ENCODE data around the gene SPTSSA.
"Not testable (repeated sequence)": the region's sequence is repeated elsewhere in the genome, so short reads cannot be mapped to it uniquely, and the experiment has no call there.

Gene SPTSSA

GRCh38 chr14:34462132-34462893, at the start of gene SPTSSA:
SPTSSA (minus strand) TSS chr14:34462240; CDS start chr14:34462207, 33 bp downstream.
- peak; percentile 87 for DNase-seq

- no peak for DNase-seq
Measured at GRCh38 chr14:34507884-34508283, 45.8 kb upstream of the SPTSSA start.

- no peak for DNase-seq
Measured at GRCh38 chr14:34507459-34507858, 45.4 kb upstream of the SPTSSA start.

GRCh38 chr14:34505124-34505491, 43.1 kb upstream of the SPTSSA start:
- DNase-seq: not testable (repeated sequence)

- DNase-seq: not testable (repeated sequence)
Measured at GRCh38 chr14:34504027-34504426, 42.0 kb upstream of the SPTSSA start.

GRCh38 chr14:34502545-34503225, 40.6 kb upstream of the SPTSSA start:
- DNase-seq: no peak

- no peak for DNase-seq
Measured at GRCh38 chr14:34502001-34502400, 40.0 kb upstream of the SPTSSA start.

- DNase-seq: no peak
Measured at GRCh38 chr14:34501004-34501580, 39.1 kb upstream of the SPTSSA start.

GRCh38 chr14:34498684-34499412, 36.8 kb upstream of the SPTSSA start:
- DNase-seq: no peak

GRCh38 chr14:34496679-34497513, 34.9 kb upstream of the SPTSSA start:
- DNase-seq: no peak

GRCh38 chr14:34496007-34496678, 34.1 kb upstream of the SPTSSA start:
- no peak for DNase-seq

- DNase-seq: no peak
Measured at GRCh38 chr14:34489324-34489723, 27.3 kb upstream of the SPTSSA start.

GRCh38 chr14:34488528-34488927, 26.5 kb upstream of the SPTSSA start:
- no peak for DNase-seq

GRCh38 chr14:34484726-34485125, 22.7 kb upstream of the SPTSSA start:
- DNase-seq: no peak

- no peak for DNase-seq
Measured at GRCh38 chr14:34482463-34482862, 20.4 kb upstream of the SPTSSA start.

- DNase-seq: no peak
Measured at GRCh38 chr14:34479694-34480093, 17.7 kb upstream of the SPTSSA start.

- no peak for DNase-seq
Measured at GRCh38 chr14:34478261-34478660, 16.2 kb upstream of the SPTSSA start.

- not testable (repeated sequence) for DNase-seq
Measured at GRCh38 chr14:34476036-34476435, 14.0 kb upstream of the SPTSSA start.

GRCh38 chr14:34475163-34475562, 13.1 kb upstream of the SPTSSA start:
- DNase-seq: no peak

- DNase-seq: no peak
Measured at GRCh38 chr14:34474187-34474679, 12.2 kb upstream of the SPTSSA start.

- no peak for DNase-seq
Measured at GRCh38 chr14:34472706-34473279, 10.8 kb upstream of the SPTSSA start.

Data from CD4-positive, alpha-beta T cell treated with Interleukin-15 for 1 hour (primary cell).